ENCODE results near the gene GPR157. TPM values are rescaled to one million over a fixed set of nuclear protein-coding genes. Genes with fewer than 3 reads are reported as not detected.

Gene GPR157
- total and polyA plus RNA-seq, 2 donors (not counting 1 experiment from before 2014, with no cell fraction given): 2.0 to 21.2 TPM

DNA sequence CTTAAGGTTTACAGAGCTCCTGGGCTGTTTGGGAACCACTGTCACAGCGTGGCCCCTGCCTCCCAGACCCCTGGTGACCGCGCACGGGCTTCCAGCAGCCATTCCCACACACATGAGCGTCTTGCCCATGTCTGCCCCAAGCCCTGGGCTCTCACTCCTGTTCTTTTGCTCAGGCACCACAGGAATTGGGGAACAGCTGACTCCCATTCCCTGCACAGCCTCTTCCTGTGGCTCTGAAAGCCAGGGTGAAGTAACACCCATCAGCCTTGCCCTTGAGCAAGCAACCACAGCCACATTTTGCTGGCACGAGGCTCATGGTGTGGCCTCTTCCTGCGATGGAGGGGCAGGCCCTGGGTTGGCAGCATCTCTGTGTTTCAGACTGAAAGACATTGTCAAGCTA lies 14.3 kb upstream of the GPR157 start:
- intact Hi-C loops (cut with micrococcal nuclease): no loop called here
- ChIA-PET CTCF (interaction anchor here (0.5 to 3.1 kb wide), 8 partner anchors 13 to 808 kb away, joined by 3 to 17 read pairs (median 3); no protein-coding TSS in a partner anchor), POLR2A (no interaction called here)
- Histone ChIP-seq H3K36me3 (replicated peaks in 1 of 2; ENCODE audit: control extremely low read depth in 1 of 2, control insufficient read depth in 1 of 2, extremely low read depth in 1 of 2, insufficient read depth in 2 of 2, low read length in 1 of 2) (no peaks in the 10 kb centered on the region), H3K4me2 (replicated peaks; ENCODE audit: low read depth, low read length, poor library complexity, severe bottlenecking) (no peak overlapping the region), H3K4me1 (ENCODE audit: control insufficient read depth in 2 of 2, insufficient read depth in 2 of 2, low read length in 2 of 2) (no peaks in the 10 kb centered on the region), H3K27ac (ENCODE audit: low read length in 2 of 2) (no peak overlapping the region), H3K4me3 (ENCODE audit: control extremely low read depth in 1 of 5, extremely low read depth in 1 of 5, insufficient read depth in 1 of 5, low read depth in 2 of 5, low read length in 4 of 5) (no peak overlapping the region), H3K27me3 (replicated peaks in 1 of 4; ENCODE audit: control extremely low read depth in 1 of 4, control insufficient read depth in 3 of 4, insufficient read depth in 4 of 4, low read length in 3 of 4) (no peaks in the 10 kb centered on the region), H3K9ac (ENCODE audit: low read length) (no peak overlapping the region), H3K79me2 (ENCODE audit: control insufficient read depth, insufficient read depth, low read length) (no peaks in the 10 kb centered on the region), H3K9me3 (ENCODE audit: control extremely low read depth in 1 of 3, control insufficient read depth in 2 of 3, insufficient read depth in 1 of 3, low read length in 2 of 3) (no peaks in the 10 kb centered on the region), H4K20me1 (ENCODE audit: control insufficient read depth, insufficient read depth, low read length, poor library complexity, severe bottlenecking) (no peaks in the 10 kb centered on the region), H2AFZ (ENCODE audit: insufficient read depth, low read depth, low read length, poor library complexity, severe bottlenecking) (no peak overlapping the region)
- ATAC-seq (ENCODE audit: low read depth) (no peak), DNase-seq (no peak)
- Mint-ChIP-seq H3K9me3 (ENCODE audit: insufficient read depth) (no peaks in the 10 kb centered on the region), H3K27ac (no peak overlapping the region), H3K27me3 (no peaks in the 10 kb centered on the region), H3K4me1 (peaks cover 3% of the 10 kb centered on the region), H3K4me3 (no peak overlapping the region)
- 89% methylated on average over 6 of the region's 7 CpGs for WGBS (ENCODE audit: insufficient coverage)
- no peak for TF ChIP-seq EZH2 (IDR thresholded peaks at IDR 0.05; ENCODE audit: borderline replicate concordance, insufficient read depth, low read depth, low read length, poor library complexity, severe bottlenecking)

DNA sequence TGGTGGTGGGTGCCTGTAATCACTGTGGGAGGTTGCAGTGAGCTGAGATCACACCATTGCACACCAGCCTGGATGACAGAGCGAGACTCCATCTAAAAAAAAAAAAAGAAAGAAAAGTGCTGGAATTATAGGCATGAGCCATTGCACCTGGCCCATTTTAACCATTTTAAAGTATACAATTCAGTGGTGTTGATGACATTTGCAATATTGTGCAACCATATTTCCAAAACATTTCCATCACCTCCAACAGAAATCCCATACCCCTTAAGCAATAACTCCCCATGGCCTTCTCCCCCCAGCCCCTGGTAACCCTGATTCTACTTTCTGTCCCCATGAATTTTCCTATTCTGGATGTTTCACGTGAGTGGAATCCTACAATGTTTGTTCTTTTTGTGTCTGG lies 11.0 kb upstream of the GPR157 start:
- intact Hi-C loops (cut with micrococcal nuclease): no loop called here
- POLR2A ChIA-PET: no interaction called here
- CTCF ChIA-PET: interaction anchor here (0.6 to 3.1 kb wide), 2 partner anchors 31 to 40 kb away, joined by 3 to 10 read pairs; no protein-coding TSS in a partner anchor

More for the DNA sequence above, 11.0 kb upstream of the GPR157 start:
- no peaks in the 10 kb centered on the region for H3K27me3 ChIP-seq (replicated peaks in 1 of 4; ENCODE audit: control extremely low read depth in 1 of 4, control insufficient read depth in 3 of 4, insufficient read depth in 4 of 4, low read length in 3 of 4)
- no peaks in the 10 kb centered on the region for H3K9me3 ChIP-seq (ENCODE audit: control extremely low read depth in 1 of 3, control insufficient read depth in 2 of 3, insufficient read depth in 1 of 3, low read length in 2 of 3)
- H3K4me1 ChIP-seq (ENCODE audit: control insufficient read depth in 2 of 2, insufficient read depth in 2 of 2, low read length in 2 of 2): peaks cover 0 to 4% of the 10 kb centered on the region in 2 donors
- Mint-ChIP-seq H3K9me3 (ENCODE audit: insufficient read depth) (no peaks in the 10 kb centered on the region), H3K27ac (no peak overlapping the region), H3K4me1 (peaks cover 10% of the 10 kb centered on the region), H3K4me3 (no peak overlapping the region), H3K27me3 (no peaks in the 10 kb centered on the region)
- TF ChIP-seq EZH2 (IDR thresholded peaks at IDR 0.05; ENCODE audit: borderline replicate concordance, insufficient read depth, low read depth, low read length, poor library complexity, severe bottlenecking): no peak
- TF ChIP-seq, protein P1, sequence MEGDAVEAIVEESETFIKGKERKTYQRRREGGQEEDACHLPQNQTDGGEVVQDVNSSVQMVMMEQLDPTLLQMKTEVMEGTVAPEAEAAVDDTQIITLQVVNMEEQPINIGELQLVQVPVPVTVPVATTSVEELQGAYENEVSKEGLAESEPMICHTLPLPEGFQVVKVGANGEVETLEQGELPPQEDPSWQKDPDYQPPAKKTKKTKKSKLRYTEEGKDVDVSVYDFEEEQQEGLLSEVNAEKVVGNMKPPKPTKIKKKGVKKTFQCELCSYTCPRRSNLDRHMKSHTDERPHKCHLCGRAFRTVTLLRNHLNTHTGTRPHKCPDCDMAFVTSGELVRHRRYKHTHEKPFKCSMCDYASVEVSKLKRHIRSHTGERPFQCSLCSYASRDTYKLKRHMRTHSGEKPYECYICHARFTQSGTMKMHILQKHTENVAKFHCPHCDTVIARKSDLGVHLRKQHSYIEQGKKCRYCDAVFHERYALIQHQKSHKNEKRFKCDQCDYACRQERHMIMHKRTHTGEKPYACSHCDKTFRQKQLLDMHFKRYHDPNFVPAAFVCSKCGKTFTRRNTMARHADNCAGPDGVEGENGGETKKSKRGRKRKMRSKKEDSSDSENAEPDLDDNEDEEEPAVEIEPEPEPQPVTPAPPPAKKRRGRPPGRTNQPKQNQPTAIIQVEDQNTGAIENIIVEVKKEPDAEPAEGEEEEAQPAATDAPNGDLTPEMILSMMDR (IDR thresholded peaks at IDR 0.05): no peak
- H3K4me2 ChIP-seq (replicated peaks; ENCODE audit: low read depth, low read length, poor library complexity, severe bottlenecking): no peak overlapping the region
- no peak overlapping the region for H3K9ac ChIP-seq (ENCODE audit: low read length)
- H3K27ac ChIP-seq (ENCODE audit: low read length in 2 of 2): no peak overlapping the region
- no peak overlapping the region for H3K4me3 ChIP-seq (ENCODE audit: control extremely low read depth in 1 of 5, extremely low read depth in 1 of 5, insufficient read depth in 1 of 5, low read depth in 2 of 5, low read length in 4 of 5)
- H2AFZ ChIP-seq (ENCODE audit: insufficient read depth, low read depth, low read length, poor library complexity, severe bottlenecking): no peak overlapping the region
- no peaks in the 10 kb centered on the region for H4K20me1 ChIP-seq (ENCODE audit: control insufficient read depth, insufficient read depth, low read length, poor library complexity, severe bottlenecking)
- no CpG with 5 or more reads among the region's 2 CpGs for WGBS (ENCODE audit: insufficient coverage)
- H3K79me2 ChIP-seq (ENCODE audit: control insufficient read depth, insufficient read depth, low read length): no peaks in the 10 kb centered on the region
- no peak for DNase-seq
- H3K36me3 ChIP-seq (replicated peaks in 1 of 2; ENCODE audit: control extremely low read depth in 1 of 2, control insufficient read depth in 1 of 2, extremely low read depth in 1 of 2, insufficient read depth in 2 of 2, low read length in 1 of 2): no peaks in the 10 kb centered on the region
- no peak for ATAC-seq (ENCODE audit: low read depth)

All from B cell (primary cell).